GM21423 (cell line): ENCODE results near the gene C19orf53.

Experiments
- ATAC-seq: cut with Tn5 transposase; IDR thresholded peaks from one replicate; pipeline ENCODE4 v1.9.1; 2021; ENCODE audit warnings: mild to moderate bottlenecking, moderate library complexity; ENCODE audit not compliant: unreplicated experiment

The C19orf53 gene

GRCh38 chr19:13825489-13826441, 51.5 kb downstream of the C19orf53 start:
- ATAC-seq, result no peak

- ATAC-seq, result no peak
Observed at GRCh38 chr19:13826652-13827235, 52.5 kb downstream of the C19orf53 start.

- ATAC-seq, result no peak
Observed at GRCh38 chr19:13827656-13828055, 53.4 kb downstream of the C19orf53 start.
